WERI-Rb-1 (cell line): ENCODE data around the gene GNG14.

Experiments
- DNase-seq: peaks from one replicate; pipeline ENCODE4 v3.0.0-alpha.2; 2020
- H3K27ac ChIP-seq: fragments of 250-450 bp; sonication (Bioruptor Pico); 2 replicates; pipeline ENCODE4 v1.5.1; 2020; ENCODE audit warnings: mild to moderate bottlenecking, moderate library complexity
- H3K27me3 ChIP-seq: fragments of 250-450 bp; sonication (Bioruptor Pico); 2 replicates; pipeline ENCODE4 v1.5.1; 2021; ENCODE audit warnings: mild to moderate bottlenecking, low read depth, moderate library complexity; ENCODE audit not compliant: insufficient read depth, severe bottlenecking
- H3K36me3 ChIP-seq: fragments of 250-450 bp; sonication (Bioruptor Pico); 2 replicates; pipeline ENCODE4 v1.5.1; 2020; ENCODE audit warnings: mild to moderate bottlenecking, moderate library complexity
- H3K4me3 ChIP-seq: 2 replicates; pipeline ENCODE4 v1.5.1; 2011; ENCODE audit warnings: low read depth, mild to moderate bottlenecking, control low read depth, low read length
- H3K9me3 ChIP-seq: fragments of 250-450 bp; sonication (Bioruptor Pico); 2 replicates; pipeline ENCODE4 v1.5.1; 2021; ENCODE audit warnings: mild to moderate bottlenecking, moderate library complexity; ENCODE audit not compliant: severe bottlenecking
- TF ChIP-seq, protein P1 (sequence below): IDR thresholded peaks from 2 replicates; pipeline ENCODE4 v1.5.1; 2011; ENCODE audit warnings: low read depth, mild to moderate bottlenecking, control low read depth, inconsistent platforms, low read length

The GNG14 gene

DNA sequence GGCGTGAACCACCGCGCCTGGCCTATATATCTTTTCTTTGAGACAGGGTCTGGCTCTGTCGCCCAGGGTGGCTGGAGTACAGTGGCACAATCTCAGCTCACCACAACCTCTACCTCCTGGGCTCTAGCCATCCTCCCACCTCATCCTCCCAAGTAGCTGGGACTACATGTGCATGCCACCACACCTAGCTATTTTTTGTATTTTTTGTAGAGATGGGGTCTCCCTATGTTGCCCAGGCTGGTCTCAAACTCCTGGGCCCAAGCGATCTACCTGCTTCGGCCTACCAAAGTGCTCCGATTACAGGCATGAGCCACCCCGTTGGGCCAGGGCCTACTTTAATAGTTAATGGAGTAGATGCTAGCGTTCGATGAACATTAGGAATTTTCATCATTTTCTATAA lies 32.5 kb downstream of the GNG14 start:
- no peak for DNase-seq
- H3K27me3 ChIP-seq: no peaks in the 10 kb centered on the region
- H3K4me3 ChIP-seq: peak overlapping the region; percentile 87
- TF ChIP-seq, protein P1, sequence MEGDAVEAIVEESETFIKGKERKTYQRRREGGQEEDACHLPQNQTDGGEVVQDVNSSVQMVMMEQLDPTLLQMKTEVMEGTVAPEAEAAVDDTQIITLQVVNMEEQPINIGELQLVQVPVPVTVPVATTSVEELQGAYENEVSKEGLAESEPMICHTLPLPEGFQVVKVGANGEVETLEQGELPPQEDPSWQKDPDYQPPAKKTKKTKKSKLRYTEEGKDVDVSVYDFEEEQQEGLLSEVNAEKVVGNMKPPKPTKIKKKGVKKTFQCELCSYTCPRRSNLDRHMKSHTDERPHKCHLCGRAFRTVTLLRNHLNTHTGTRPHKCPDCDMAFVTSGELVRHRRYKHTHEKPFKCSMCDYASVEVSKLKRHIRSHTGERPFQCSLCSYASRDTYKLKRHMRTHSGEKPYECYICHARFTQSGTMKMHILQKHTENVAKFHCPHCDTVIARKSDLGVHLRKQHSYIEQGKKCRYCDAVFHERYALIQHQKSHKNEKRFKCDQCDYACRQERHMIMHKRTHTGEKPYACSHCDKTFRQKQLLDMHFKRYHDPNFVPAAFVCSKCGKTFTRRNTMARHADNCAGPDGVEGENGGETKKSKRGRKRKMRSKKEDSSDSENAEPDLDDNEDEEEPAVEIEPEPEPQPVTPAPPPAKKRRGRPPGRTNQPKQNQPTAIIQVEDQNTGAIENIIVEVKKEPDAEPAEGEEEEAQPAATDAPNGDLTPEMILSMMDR: no peak
- no peaks in the 10 kb centered on the region for H3K9me3 ChIP-seq
- no peak overlapping the region; the same call in 1 of the 2 replicates for H3K27ac ChIP-seq
- H3K36me3 ChIP-seq: peaks cover 54% of the 10 kb centered on the region

DNA sequence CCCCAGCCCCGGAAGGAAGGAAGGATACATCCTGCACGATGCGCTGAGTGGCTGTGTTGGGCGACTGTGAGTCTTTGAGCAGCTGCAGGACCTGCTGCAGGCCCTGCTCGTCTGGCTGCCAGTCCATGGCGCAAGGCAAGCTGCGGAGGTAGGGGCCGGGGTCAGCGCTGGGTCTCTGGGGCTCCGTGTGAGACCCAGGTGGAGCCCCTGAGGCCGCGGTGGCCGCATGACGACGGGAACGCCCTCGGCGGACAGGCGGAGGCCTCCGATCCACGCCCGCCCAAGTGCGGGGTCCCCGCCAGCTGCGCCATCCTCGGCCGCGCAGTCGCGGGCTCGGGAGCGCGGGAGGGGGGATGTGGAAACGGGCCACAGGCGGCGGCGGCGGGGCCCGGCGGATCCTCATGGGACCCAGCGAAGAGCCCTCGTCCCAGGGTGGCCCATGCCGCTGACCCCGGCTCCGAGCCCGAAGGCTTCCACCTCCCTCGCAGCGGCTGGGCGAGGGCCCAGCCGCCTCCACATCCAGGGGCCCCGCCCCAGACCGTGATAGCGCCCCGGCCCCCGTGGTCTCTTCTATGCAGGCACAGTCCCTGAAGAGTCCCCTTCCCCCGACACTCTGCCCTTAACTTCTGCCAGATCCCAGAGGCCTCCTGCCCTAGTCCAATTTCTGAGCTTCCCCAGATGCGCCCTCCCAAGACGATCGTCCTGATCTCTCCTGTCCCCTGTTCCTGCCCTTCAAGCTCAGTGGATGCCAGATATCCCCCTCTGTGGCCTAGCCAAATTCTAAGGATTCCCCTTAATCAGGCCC lies 33.3 kb downstream of the GNG14 start:
- H3K36me3 ChIP-seq: peaks cover 46% of the 10 kb centered on the region
- H3K4me3 ChIP-seq: peak overlapping the region; percentile 87
- H3K27ac ChIP-seq: peak overlapping the region; percentile 97
- H3K9me3 ChIP-seq: no peaks in the 10 kb centered on the region
- TF ChIP-seq, protein P1: no peak
- no peaks in the 10 kb centered on the region for H3K27me3 ChIP-seq
- DNase-seq: no peak

DNA sequence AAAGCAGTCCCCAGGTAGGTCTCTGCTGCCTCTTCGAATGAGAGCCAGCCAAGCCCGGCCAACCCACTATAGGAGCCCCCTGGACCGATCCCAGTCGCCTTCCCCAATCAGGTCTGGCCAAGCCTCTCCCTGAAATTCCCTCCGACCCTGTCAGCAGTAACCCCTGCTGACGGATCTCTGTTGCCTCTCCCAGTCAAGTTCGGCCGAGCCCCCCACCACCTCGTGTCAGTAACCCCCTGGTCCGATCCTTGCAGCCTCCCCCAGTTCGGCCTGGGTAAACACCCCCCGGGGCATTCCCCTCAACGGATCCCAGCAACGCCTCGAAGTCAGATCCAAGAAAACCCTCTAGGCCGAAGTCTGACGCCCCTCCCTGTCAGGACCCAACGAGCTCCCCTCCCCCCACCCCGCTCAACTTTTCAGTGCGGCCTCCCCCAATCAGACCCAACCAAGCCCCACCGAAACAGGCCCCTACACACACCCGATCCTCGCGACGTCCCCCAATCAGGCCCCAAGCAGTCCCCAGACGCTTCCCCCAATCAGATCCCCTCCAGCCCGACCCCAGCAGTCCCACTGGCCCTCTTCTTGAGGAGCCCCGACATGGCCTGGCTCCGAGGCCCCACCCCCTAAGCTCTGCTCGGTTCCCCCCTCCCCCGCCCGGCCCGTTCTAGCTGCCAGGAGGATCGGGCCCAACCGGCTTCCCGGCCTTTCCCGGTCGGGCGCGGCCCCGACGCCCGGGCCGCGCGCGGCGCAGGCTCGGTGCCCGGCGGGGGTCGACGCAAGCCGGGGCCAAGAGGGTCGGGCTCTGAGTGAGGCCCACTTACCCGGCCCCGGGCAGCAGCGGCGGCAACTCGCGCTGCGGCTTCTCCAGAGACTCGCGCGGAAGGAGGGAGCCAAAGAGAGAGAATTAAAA lies 34.1 kb downstream of the GNG14 start:
- H3K9me3 ChIP-seq: no peaks in the 10 kb centered on the region
- TF ChIP-seq, protein P1: no peak
- H3K36me3 ChIP-seq: peaks cover 38% of the 10 kb centered on the region
- no peaks in the 10 kb centered on the region for H3K27me3 ChIP-seq
- H3K4me3 ChIP-seq: peak overlapping the region; percentile 87
- DNase-seq: peak; percentile 80
- peak overlapping the region; percentile 97 for H3K27ac ChIP-seq

DNA sequence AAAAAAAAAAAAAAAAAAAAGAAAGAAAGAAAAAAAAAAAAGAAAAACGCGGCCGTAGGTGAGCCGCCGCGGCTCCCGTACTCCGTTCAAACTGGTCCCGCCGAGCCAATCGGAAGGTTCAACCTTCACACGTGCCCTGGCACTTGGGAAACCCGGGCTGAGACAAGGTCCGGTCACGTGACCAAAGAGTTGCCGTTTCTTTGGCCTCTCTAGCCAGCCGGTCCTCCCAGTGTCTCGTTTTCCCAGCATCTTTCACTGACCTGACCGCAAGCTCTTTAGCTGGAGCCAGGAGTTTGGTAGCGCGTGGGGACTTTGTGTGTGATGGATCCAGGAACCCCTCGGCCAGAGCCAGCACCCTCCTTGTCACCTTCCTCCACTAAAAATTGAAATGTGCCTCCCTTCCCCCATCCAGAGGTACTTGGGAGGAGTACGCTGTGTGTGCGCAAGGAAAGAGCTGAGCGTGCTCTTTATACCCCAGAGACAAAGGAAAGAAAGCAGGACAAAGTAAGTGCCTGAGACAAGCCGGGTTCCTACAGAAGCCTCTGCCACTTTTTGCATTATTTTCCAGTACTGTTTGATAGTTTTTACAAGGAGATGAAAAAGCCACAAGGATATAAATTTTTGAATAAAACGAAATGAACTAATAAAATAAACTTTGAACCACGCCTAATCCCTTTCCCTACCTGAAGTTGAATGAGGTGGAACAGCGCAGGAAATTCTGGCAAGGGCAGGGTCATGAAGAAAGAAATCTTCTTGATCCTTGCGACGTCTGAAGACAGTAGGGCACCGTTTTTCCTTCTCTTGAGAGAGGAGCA lies 35.0 kb downstream of the GNG14 start:
- H3K9me3 ChIP-seq: no peaks in the 10 kb centered on the region
- H3K27me3 ChIP-seq: no peaks in the 10 kb centered on the region
- peak; percentile 98 for DNase-seq
- TF ChIP-seq, protein P1: no peak
- peak overlapping the region; percentile 97 for H3K27ac ChIP-seq
- peak overlapping the region; percentile 87 for H3K4me3 ChIP-seq
- H3K36me3 ChIP-seq: peaks cover 34% of the 10 kb centered on the region

DNA sequence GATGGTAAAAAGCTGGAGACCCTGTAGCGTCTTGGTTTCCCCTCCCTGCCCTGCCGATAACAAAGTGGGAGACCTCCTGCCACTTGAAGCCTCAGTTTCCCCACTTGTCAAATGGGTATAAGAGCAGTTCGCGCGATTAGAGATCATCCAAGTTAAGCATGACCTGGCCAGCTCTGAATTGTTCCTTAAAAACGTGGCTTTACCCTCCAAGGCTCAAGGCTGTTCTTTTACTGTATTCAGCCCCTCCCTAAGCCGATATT lies 35.5 kb downstream of the GNG14 start:
- Histone ChIP-seq H3K36me3 (peaks cover 32% of the 10 kb centered on the region), H3K9me3 (no peaks in the 10 kb centered on the region), H3K27me3 (no peaks in the 10 kb centered on the region), H3K4me3 (peak overlapping the region; percentile 87), H3K27ac (peak overlapping the region; percentile 97)
- no peak for DNase-seq
- TF ChIP-seq, protein P1: no peak
